HG03460 (cell line): ENCODE measurements around the gene ZNF367.
"Not testable (repeated sequence)": the region's sequence is repeated elsewhere in the genome, so short reads cannot be mapped to it uniquely, and the experiment has no call there.

Source experiments
- ATAC-seq: cut with Tn5 transposase; IDR thresholded peaks from one replicate; pipeline ENCODE4 v1.9.1; 2021; ENCODE audit not compliant: unreplicated experiment

Gene ZNF367

DNA sequence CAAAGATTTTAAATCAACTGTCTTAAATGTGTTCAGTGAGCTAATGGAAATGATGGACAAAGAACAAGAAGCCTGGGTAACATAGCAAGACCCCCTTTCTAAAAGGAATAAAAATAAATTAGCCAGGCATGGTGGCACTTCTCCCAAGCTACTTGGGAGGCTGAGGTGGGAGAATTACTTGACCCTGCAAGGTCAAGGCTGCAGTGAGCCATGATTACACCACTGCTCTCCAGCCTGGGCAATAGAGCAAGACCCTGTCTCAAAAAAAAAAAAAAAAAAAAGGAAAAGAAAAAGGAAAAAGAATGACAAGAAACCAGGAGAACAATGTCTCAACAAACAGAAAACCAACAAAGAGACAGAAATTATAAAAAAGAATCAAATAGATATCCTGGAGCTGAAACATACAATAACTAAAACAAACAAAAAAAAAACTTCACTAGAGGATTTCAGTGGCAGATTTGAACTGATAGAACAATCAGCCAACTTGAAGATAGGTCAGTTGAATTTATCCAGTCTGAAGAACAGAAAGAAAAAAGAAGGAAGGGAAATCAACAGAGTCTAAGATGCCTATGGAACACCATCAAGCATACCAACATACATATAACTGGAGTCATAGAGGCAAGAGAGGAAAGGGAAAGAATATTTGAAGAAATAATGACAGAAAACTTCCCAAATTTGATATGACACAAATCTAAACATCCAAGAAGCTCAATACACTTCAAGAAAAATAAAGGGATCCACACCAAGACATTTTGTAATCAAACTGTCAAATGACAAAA, 17.8 kb downstream of the ZNF367 start:
- no peak for ATAC-seq

DNA sequence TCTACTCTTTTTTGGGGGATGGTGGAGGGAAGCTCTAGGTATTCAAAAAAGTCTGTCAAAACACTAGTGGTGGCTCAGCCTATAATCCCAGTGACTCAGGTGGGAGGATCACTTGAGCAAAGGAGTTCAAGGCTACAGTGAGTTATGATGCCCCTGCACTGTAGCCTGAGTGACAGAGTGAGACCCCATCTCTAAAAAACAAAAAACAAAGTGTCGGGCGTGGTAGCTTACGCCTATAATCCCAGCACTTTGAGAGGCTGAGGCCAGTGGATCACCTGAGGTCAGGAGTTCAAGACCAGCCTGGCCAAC, 18.9 kb downstream of the ZNF367 start:
- no peak for ATAC-seq

DNA sequence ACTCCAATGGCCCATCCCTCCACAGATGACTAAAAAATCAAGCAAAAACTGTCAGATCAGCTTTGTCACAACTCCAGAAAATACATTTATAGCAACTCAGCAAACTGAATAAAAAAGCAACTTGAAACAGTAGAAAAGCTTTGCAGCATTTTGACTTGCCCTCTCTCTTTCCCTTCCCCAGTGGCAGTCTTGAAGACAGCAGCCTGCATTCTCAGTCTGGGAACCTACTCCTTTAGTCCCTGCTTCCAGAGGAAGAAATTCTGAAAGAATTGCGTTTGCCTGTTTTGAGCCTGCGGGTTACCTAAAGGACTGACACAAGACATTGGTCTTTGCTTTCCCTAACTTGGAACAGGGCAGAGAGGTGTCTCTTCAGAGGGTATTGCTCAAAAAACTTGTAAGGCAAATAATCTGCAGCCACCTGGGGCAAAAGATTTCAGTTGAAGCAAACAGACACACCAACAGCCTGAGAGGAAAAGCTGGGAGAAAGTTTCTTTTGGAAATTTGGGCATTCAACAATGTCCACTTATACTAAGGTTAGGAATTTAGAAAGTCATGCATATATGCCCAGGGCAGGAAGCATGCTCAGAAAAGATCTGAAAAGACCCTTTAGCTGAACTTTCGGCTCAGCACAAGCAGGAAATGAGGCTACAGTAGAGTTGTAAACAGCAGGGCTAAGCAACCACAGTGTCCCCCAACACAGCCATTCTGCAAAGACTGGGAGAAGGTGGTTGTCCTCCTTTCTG, 19.4 kb downstream of the ZNF367 start:
- peak; percentile 82 for ATAC-seq

DNA sequence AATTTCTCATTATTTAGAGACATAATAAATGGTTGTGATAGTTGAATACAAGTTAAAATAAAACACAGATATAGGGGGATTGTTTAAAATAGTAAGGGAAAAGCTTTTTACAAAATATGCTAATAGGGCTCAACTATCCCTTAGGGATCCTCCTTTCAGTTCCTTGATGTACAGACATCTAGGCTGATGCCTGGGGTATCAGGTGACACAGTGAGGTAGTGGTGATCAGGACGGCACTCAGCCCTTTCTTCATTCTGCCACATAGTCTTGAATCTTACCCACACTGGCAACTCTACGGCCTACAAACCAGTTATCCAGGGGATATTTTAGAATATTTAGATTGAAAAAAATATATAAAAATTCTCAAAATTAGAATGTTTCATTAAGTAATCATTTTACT, 22.2 kb downstream of the ZNF367 start:
- ATAC-seq: no peak

DNA sequence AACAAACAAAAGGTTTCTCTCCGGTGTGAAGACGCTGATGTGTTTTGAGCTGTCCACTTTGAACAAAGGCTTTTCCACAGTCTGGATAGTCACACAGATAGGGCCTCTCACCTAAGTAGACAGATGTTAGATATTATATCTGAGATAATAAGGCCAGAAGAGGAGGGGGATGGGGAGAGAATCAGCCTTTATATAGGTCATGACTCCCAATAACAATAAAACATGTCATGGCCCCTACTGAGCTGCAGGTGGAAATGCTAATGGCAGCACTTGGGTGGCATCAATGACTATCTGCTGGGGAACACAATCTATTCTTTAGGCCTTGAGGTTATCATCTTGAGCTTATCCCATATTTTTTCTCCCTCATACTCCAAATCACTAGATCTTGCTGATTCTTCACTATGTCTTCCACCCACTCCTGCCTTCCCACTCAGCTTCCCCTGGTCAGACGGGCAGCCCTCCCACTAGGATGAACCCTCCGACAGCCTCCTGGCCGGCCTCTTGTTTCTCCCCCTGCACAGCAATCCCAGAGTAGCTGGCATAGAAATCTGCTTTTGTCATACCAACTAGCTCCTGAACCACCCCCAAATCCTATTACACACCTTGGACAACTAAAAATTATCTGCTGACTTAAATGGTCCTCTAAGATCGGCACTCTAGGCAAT, 23.2 kb downstream of the ZNF367 start:
- ATAC-seq: no peak

DNA sequence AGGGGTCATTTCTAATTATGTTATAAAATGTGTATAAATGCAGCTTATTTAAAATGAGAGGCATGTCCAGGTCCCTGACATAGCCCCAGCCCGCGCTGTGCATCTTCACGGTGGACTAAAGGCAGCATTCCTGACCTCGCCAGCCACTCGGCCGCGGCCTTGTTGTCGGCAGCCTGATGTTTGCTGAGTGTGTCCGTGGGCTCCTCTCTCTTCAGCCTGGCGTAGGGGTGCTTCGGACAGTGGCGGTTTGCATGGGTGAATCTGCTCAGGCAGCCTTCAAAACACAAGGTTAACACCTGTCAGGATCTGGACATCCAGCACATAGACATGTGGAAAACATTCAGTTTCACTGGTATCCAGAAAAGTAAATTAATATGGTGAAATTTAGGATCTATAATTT, 25.9 kb downstream of the ZNF367 start:
- ATAC-seq: no peak

DNA sequence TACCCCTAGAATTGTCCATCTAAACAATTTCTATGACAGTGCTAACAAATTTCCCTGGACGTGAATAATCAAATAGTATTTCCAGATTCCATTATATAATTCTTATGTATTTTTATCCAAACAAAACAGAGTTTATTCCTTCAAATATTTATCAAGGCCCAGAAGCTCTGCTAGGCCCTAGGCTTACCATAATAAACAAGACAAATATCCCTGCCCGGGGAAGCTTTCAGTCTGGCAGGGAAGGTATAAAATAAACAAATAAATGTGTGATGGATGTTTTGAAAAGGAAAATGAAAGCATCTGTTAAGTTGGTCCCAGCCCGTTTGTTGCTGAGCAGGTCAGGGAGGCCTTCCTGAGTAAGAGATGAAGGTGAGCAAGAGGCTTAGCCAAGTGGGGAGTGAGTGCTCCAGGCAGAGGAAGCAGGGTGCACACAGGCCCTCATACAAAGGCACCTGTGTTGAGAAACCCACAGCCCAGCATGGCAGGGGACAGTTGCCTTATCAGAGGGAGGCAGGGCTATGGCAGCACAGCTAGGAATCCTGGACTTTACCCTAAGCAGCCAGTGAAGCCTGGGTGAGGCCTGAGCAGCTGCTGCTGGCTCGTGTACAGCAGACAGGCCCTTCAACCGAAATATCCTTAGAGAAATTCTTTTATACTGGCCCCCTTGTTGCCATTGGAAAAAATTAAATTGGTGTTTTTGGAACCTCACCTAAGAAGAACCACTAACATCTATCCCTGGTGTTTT, 27.0 kb downstream of the ZNF367 start:
- no peak for ATAC-seq

DNA sequence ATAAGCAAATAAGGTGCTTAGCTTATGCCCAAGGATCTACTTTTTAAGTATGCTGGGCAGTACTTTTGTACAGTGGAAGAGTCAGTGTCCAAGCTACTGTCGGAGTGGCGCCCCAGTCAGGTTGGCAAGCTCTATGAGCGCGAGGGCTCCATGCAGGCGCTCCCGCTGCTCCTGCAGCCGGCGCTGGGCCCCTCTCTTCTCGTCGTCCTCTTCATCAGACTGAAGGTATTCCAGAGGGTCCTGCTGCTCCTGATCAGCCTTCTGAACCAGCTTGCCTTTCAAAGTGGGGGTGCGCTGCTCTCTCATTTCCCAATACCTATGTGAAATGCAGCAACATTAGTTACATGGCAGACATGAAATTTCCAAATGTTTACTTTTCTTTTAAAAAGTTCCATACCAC, 30.0 kb downstream of the ZNF367 start:
- no peak for ATAC-seq

DNA sequence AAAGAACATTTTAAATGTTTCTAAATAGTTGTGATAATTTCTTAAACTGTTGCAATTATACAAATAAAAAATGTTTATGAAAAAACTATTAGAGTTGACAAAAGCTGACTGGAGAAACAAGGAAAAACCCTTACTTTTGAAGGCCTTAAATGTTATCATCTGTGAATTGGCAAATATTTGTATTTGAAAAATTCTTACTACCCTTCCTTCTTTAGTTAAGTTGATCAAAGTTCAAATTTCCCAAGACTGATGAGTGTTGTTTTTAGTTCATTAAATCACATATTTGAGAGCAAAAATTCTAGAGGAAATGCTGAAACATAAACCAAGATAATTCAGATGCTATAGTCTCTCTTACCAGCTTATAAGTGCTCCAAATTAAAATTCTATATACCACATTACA, 32.0 kb downstream of the ZNF367 start:
- no peak for ATAC-seq

DNA sequence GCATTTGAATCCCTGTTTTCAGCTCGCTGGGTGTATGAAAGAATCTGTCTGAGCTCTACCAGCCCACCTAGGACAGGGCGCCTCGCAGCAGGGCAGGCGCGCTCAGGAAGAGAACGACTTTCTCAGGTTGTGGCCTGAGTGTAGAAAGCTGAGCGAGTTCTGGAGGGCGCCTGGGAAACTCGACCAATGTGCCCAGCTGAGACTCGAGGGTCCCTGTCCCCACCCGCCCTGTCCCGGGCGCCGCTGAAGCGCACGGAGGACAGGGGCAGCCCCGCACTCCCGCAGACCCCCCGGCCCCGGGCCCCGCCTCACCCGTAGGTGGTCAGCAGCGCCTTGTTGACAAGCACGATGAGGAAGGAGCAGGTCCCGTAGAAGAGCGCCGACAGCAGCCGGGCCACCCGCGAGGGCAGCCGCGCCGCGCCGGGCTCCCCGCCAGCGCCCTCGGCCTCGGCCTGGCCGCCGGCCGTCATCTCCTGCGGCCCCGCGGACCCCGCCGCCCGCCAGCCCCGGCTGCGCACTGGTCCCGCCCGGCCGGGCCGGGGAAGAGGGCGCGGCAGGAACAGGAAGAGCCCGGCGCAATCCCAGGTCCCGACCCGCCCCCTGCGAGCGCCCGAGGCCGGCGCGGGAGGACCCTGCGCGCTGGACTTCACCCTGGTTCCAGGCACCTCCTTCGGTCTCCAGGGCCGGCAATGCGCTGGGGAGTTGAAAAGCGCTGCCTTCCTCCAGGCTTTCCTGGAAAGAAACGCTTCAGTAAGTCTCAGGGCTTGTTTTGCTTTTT, 34.8 kb downstream of the ZNF367 start, which contains the start of gene SLC35D2:
Gene SLC35D2 (minus strand): TSS at position 547 of the 778 bp plus-strand sequence. CDS start 77 bp downstream, at position 470.
- no peak for ATAC-seq

DNA sequence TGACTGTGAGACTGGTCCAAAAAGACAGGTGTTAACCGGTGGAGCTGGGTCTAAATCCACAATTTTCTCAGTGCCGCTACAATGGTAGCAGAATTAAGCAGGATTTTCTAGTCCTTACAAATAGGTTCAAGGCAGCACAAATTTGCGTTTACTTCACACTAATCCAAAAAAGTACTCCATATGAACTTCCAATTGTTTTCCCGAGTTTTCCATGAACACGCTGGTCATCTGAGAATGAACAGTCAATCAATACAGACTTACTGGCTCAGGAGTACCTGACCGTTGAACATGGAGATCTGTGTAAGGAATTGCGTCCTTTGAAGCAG, 35.4 kb downstream of the ZNF367 start:
- no peak for ATAC-seq

DNA sequence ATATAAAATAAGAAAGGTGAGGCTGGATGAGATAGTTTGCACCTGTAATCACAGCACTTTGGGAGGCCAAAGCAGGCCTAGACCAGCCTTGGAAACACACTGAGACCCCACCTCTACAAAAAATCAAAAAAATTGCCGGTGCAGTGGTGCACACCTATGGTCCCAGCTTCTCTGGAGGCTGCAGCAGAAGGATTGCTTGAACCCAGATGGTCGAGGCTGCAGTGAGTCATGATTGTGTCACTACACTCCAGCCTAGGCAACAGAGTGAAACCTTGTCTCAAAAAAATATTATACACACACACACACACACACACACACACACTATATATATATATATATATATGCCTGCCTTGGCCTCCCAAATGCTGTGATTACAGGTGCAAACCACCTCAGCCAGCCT, 36.0 kb downstream of the ZNF367 start:
- no peak for ATAC-seq

DNA sequence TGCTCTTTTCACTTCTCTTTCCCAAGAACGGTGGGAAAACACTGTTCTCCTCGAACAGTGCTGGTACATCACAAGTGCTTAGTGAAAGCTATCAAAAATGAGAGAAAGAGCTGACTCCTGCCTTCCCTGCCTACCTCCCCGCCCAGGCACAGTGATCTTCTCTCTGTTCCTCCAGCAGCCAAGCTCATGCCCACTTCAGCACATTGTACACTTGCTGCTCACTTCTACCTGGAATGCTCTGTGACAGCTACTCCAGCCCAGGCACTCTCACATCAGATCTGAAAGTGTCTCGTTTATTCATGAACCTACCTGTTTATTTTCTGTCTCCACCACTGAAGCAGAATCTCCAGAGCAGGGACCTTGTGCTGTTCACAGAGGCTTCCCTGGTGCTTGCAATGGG, 36.5 kb downstream of the ZNF367 start:
- no peak for ATAC-seq

DNA sequence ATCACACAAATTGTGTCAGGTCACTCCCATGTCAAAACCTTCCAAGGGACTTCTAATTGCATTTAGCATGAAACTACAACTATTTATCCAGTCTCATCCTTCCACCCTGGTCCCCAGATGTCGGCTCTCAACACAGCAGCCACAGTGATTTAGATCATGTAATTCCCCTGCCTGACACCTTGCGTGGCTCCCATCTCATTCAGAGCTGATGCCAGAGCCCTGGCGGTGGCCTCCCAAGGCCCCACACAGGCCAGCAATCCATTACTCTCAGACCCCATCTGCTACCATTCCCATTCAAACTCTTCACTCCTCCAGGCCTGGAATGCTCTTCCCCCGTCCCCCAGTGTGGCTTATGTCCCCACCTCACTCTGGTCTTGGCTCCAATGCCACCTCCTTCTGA, 37.0 kb downstream of the ZNF367 start:
- no peak for ATAC-seq

DNA sequence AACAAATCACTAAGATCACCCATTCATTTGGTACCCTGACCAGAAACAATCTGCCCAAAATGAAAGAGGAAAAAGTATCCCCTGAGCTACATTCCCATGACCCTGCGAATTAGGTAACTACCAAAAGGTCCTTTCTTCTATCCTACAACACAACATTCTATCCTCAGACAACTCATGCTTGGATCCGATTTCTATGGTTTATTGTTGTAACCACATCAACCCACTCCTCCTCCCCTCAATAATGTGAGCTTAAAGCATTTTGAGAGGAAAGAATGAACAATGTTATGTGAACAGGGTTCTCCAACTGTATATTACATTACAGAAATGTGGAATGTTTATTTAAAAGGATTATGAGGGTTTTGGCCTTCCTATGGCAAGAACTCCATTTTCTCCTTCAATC, 38.7 kb downstream of the ZNF367 start:
- ATAC-seq: no peak

DNA sequence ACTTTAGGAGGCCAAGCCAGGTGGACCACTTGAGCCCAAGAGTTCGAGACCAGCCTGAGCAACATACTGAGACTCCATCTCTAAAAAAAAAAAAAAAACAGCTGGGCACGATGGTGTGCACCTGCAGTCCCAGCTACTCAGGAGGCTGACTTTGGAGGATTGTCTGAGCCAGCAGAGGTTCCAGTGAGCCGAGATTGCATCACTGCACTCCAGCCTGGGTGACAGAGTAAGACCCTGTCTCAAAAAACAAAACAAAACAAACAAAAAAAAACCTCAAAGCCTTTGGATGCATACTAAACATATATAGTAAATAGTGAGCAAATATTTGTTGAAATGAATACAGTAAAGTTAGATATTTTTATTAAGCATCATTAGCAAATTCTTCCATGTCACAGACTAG, 40.0 kb downstream of the ZNF367 start:
- no peak for ATAC-seq

DNA sequence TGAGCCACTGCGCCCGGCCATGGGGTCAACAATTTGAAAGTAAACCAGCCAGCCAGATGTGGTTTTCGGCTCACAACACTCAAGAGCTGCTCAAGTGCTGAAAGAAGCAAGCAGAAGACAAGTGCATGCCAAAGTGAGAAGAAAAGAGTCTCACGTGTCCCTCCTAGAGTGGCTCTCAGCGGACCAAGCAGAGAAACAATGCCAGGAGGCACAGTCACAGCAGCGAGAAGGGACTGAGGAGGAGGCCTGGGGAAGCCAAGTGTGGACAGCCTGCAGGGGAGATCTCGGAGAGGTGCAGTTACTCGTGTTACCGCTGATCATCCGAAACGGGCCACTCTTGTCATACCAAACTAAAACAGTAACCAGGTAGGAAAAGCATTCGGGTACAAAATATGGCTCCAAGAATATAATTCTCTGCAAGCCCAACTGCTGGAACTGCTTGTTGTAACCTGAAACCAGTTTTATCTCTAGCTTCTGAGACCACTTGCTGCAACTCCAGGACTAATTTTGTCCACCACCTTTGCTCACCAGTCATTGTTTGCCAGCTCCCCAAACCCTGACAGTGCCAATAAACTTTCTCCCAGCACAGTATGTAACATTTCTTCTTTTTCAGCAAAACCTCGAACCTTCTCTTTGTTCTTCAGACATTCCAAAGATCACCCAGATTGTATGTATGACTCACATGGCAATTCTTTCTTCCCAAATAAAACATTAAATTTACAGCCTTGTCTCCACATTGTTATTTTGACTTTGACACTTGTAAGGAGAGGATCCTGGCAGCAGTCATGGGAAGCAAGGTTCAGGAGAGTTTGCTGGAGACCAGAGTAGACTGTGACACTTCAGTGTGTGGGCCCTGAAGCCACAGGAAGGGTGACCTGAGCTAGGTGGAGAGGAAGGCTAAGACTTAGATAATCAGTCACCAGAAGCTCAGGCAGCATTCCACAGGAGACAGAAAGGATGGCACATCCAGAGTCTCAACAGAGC, 41.0 kb downstream of the ZNF367 start:
- ATAC-seq: no peak

DNA sequence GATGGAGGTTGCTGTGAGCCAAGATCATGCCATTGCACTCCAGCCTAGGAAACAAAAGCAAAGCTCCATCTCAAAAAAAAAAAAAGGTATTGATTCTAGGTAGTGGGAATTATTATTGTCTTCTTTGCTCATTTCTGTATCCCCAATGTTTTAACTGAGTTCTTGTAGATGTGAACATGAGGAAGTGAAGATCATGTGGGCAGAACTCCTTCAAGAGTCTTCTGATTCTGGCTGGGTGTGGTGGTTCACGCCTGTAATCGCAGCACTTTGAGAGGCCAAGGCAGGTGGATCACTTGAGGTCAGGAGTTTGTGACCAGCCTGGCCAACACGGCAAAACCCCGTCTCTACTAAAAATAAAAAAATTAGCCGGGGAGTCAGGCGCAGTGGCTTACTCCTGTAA, 42.7 kb downstream of the ZNF367 start:
- ATAC-seq: not testable (repeated sequence)

DNA sequence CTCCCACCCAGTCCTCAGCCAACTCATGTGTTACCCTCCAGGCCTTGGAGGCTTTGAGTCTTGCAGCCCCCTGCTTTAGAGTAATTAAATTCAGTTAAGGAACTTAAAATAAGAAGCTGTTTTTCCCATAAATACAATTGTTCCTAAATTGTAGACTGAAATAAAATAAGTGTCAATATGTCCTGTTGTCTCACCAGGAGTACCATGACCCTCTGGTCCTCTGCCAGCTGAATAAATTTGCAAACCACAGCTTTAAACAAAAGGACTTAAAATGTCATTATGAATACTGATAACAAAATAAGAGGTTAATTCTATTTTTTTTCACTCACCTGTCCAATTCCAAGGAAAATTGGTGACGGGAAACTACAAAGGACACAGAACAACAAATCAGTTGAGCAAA, 50.2 kb downstream of the ZNF367 start:
- no peak for ATAC-seq
